A549 (cell line): ENCODE measurements around the gene RFX3.

ENCODE experiments used
- CEBPB ChIP-seq, 2 experiments: fragments of >200 bp in 1 of 2; sonication (Bioruptor Twin) in 1 of 2; formaldehyde crosslinking in 1 of 2; IDR thresholded peaks; 2 replicates each; pipeline ENCODE4 v1.6.1; 2012 to 2016
- KDM1A ChIP-seq: fragments of 200-600 bp; sonication (generic); IDR thresholded peaks from 2 replicates; pipeline ENCODE4 v1.6.1; 2016; ENCODE audit warnings: low read depth, mild to moderate bottlenecking
- TF ChIP-seq, protein P1 (sequence below): fragments of >200 bp; sonication (Bioruptor Twin); formaldehyde crosslinking; IDR thresholded peaks from 3 replicates; pipeline ENCODE4 v1.5.1; 2016
- TF ChIP-seq, protein P2 (sequence below): IDR thresholded peaks from 2 replicates; pipeline ENCODE4 v1.6.1; 2012

- no peak for TF ChIP-seq KDM1A
- TF ChIP-seq, protein P1, sequence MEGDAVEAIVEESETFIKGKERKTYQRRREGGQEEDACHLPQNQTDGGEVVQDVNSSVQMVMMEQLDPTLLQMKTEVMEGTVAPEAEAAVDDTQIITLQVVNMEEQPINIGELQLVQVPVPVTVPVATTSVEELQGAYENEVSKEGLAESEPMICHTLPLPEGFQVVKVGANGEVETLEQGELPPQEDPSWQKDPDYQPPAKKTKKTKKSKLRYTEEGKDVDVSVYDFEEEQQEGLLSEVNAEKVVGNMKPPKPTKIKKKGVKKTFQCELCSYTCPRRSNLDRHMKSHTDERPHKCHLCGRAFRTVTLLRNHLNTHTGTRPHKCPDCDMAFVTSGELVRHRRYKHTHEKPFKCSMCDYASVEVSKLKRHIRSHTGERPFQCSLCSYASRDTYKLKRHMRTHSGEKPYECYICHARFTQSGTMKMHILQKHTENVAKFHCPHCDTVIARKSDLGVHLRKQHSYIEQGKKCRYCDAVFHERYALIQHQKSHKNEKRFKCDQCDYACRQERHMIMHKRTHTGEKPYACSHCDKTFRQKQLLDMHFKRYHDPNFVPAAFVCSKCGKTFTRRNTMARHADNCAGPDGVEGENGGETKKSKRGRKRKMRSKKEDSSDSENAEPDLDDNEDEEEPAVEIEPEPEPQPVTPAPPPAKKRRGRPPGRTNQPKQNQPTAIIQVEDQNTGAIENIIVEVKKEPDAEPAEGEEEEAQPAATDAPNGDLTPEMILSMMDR = no peak
- TF ChIP-seq, protein P2, sequence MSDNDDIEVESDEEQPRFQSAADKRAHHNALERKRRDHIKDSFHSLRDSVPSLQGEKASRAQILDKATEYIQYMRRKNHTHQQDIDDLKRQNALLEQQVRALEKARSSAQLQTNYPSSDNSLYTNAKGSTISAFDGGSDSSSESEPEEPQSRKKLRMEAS = no peak
- TF ChIP-seq CEBPB (IDR thresholded peaks at IDR 0.05) = no peak
Measured at GRCh38 chr9:3413984-3414383, 111.8 kb downstream of the RFX3 start.
